RWPE2 (cell line): ENCODE measurements around the gene ATXN3.

Experiments
- ATAC-seq: fragments of 200-7000 bp; cut with Tn5 transposase; 3 replicates; pipeline ENCODE4 v1.9.1; 2021; ENCODE audit warnings: low read depth
- DNase-seq: peaks from one replicate; pipeline ENCODE4 v3.0.0-alpha.2; 2020; ENCODE audit warnings: low spot score
- H3K27ac ChIP-seq: fragments of 450-650 bp; 2 replicates; pipeline ENCODE4 v1.5.1; 2017; ENCODE audit warnings: mild to moderate bottlenecking; ENCODE audit not compliant: poor library complexity, severe bottlenecking
- H3K27me3 ChIP-seq: fragments of 250-450 bp; sonication (Bioruptor Pico); 2 replicates; pipeline ENCODE4 v1.5.1; 2021; ENCODE audit warnings: mild to moderate bottlenecking, moderate library complexity; ENCODE audit not compliant: insufficient read depth, poor library complexity, severe bottlenecking
- H3K36me3 ChIP-seq: fragments of 250-450 bp; sonication (Bioruptor Pico); 2 replicates; pipeline ENCODE4 v1.5.1; 2020; ENCODE audit warnings: low read depth, mild to moderate bottlenecking, moderate library complexity
- H3K4me1 ChIP-seq: fragments of 250-450 bp; sonication (Bioruptor Pico); 2 replicates; pipeline ENCODE4 v1.5.1; 2021; ENCODE audit warnings: mild to moderate bottlenecking, moderate library complexity; ENCODE audit not compliant: insufficient read depth, poor library complexity, severe bottlenecking
- H3K4me3 ChIP-seq: fragments of 250-450 bp; sonication (Bioruptor Pico); 2 replicates; pipeline ENCODE4 v1.5.1; 2021; ENCODE audit warnings: mild to moderate bottlenecking, moderate library complexity; ENCODE audit not compliant: severe bottlenecking
- H3K9me3 ChIP-seq: fragments of 250-450 bp; sonication (Bioruptor Pico); 2 replicates; pipeline ENCODE4 v1.5.1; 2021; ENCODE audit warnings: mild to moderate bottlenecking, moderate library complexity; ENCODE audit not compliant: severe bottlenecking
- TF ChIP-seq, protein P1 (sequence below): fragments of 450-650 bp; IDR thresholded peaks from one replicate; pipeline ENCODE4 v1.5.1; 2017; ENCODE audit warnings: mild to moderate bottlenecking, moderate library complexity; ENCODE audit not compliant: poor library complexity, severe bottlenecking

The ATXN3 gene

DNA sequence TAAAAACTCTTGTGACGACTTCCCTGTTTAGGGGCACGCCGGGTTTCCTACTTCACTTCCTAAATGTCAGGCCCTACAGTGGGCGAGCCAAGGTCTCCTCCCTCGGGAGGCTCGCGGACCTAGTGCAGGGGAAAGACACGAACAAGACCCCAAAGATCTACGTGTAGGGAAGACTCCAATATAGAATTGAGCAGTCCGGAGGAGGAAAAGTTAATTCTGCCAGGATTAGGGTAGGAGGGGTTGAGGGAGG lies 564 bp downstream of the ATXN3 start:
- TF ChIP-seq, protein P1, sequence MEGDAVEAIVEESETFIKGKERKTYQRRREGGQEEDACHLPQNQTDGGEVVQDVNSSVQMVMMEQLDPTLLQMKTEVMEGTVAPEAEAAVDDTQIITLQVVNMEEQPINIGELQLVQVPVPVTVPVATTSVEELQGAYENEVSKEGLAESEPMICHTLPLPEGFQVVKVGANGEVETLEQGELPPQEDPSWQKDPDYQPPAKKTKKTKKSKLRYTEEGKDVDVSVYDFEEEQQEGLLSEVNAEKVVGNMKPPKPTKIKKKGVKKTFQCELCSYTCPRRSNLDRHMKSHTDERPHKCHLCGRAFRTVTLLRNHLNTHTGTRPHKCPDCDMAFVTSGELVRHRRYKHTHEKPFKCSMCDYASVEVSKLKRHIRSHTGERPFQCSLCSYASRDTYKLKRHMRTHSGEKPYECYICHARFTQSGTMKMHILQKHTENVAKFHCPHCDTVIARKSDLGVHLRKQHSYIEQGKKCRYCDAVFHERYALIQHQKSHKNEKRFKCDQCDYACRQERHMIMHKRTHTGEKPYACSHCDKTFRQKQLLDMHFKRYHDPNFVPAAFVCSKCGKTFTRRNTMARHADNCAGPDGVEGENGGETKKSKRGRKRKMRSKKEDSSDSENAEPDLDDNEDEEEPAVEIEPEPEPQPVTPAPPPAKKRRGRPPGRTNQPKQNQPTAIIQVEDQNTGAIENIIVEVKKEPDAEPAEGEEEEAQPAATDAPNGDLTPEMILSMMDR: no peak
- peak; percentile 28; the same call in 1 of the 3 replicates for ATAC-seq
- DNase-seq: no peak

DNA sequence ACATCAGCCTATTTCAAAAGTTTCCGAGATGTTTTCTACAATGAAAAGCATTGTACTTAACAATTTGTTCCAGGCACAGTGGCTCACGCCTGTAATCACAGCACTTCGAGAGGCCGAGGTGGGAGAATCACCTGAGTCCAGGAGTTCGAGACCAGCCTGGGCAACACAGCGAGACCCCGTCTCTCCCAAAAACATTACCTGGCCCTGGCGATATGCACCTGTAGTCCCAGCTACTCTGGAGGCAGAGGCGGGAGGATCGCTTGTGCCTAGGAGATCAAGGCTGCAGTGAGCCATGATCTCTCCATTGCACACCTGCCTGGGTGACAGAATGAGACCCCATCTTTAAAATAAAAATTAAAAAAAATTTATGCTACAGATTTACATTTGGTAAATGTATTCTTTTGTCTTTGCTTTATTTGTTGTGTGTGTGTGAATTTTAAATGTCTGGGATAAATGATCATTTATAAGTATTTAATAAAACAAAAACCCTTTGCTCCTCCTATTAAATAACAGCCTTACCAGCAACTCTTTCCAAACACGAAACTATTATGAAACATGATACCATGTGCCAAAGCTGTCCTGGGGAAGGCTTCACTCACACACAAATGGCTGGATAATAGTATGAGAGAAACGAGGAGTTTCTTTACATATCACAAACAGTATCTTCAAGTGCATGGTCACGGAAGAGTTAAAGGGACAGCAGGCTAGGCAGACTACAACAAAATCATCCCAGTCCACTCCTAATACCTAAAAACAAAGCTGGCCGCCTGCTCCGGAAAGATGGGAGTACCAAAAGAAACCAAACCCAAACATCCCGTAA lies 1.1 kb downstream of the ATXN3 start:
- no peaks in the 10 kb centered on the region for H3K27me3 ChIP-seq
- TF ChIP-seq, protein P1: no peak
- ATAC-seq (peak; percentile 9), DNase-seq (no peak)
- H3K4me1 ChIP-seq: peaks cover 10% of the 10 kb centered on the region
- H3K27ac ChIP-seq: peak overlapping the region; percentile 67
- no peaks in the 10 kb centered on the region for H3K9me3 ChIP-seq
- no peaks in the 10 kb centered on the region for H3K36me3 ChIP-seq
- H3K4me3 ChIP-seq: peak overlapping the region; percentile 95

More for the DNA sequence above, 564 bp downstream of the ATXN3 start:
- Histone ChIP-seq H3K27ac (peak overlapping the region; percentile 67), H3K4me1 (peaks cover 10% of the 10 kb centered on the region), H3K4me3 (peak overlapping the region; percentile 95), H3K27me3 (no peaks in the 10 kb centered on the region), H3K36me3 (no peaks in the 10 kb centered on the region), H3K9me3 (no peaks in the 10 kb centered on the region)

DNA sequence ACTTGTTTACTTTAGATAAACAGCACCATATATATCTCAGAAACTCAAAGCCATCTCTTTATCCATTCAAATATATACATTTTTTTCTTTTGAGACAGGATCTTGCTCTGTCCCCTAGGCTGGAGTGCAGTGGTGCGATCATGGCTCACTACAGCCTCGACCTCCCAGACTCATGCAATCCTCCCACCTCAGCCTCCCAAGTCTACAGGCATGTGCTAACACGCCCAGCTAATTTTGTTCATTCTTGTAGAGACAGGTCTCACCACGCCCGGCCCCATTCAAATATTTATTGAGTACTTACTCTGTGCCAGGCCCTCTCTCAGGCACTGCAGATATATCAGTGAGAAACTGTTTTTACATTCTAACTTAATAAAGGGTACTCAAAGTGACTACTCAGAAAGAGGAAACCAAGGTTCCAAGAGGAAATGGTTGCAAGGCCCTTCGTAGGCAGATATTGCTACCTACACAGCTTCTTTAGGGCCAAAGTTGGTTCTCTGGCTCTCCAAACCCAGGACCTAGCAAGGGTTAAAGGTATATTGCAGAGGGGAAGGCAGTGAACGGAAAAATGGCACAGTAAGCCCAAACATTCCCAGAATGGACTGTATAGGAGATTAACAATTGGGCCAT lies 2.9 kb downstream of the ATXN3 start:
- Histone ChIP-seq H3K27ac (no peak overlapping the region), H3K9me3 (no peaks in the 10 kb centered on the region), H3K4me1 (peaks cover 10% of the 10 kb centered on the region), H3K36me3 (no peaks in the 10 kb centered on the region), H3K27me3 (no peaks in the 10 kb centered on the region), H3K4me3 (no peak overlapping the region)
- TF ChIP-seq, protein P1: no peak
- ATAC-seq (no peak), DNase-seq (no peak)

DNA sequence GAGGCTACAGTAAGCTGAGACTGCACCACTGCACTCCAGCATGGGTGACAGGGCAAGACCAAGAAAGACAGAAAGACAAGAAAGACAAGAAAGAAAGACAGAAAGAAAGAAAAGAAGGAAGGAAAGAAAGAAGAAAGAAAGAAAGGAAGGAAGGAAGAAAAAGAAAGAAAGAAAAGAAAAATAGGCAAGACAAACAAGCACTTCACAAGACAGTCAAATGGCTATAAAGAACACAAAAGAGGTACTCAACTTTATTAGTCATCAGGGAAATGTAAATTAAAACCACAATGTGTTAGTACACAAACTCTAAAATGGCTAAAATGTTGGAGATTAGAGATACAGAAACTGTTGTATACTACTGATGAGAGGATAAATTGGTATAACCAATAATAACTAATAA lies 6.6 kb downstream of the ATXN3 start:
- ATAC-seq (no peak), DNase-seq (no peak)
- Histone ChIP-seq H3K36me3 (peaks cover 15% of the 10 kb centered on the region), H3K9me3 (no peaks in the 10 kb centered on the region), H3K4me1 (peaks cover 7% of the 10 kb centered on the region), H3K27me3 (no peaks in the 10 kb centered on the region), H3K4me3 (no peak overlapping the region), H3K27ac (no peak overlapping the region)
- TF ChIP-seq, protein P1: no peak

DNA sequence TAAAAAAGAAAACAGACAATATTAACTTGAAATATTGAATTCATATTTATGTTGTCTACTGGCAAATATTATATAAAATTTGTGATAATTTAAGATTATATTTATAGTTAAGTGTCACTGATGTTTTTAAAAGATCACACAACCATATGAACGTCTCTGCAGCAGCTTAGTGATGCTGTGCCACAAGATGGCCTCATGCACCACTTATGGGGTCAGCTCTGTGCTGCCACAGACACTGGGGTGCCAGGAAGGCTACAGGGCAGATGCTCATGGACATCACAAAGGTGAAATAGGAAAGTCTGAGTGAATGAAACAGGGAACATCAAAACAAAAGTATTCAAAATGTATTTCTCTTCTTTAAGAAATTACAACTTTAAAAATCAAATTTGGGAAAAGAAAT lies 13.1 kb downstream of the ATXN3 start:
- no peak overlapping the region for H3K4me3 ChIP-seq
- H3K9me3 ChIP-seq: no peaks in the 10 kb centered on the region
- DNase-seq (no peak), ATAC-seq (peak; percentile 65)
- H3K27me3 ChIP-seq: peaks cover 4% of the 10 kb centered on the region
- TF ChIP-seq, protein P1: peak; percentile 35
- H3K36me3 ChIP-seq: peaks cover 52% of the 10 kb centered on the region
- no peaks in the 10 kb centered on the region for H3K4me1 ChIP-seq
- H3K27ac ChIP-seq: no peak overlapping the region
